Fibroblast of villous mesenchyme (primary cell): ENCODE data around the gene RAPGEF6. TPM values are rescaled to one million over a fixed set of nuclear protein-coding genes. Genes with fewer than 3 reads are reported as not detected.

Experiments used
- DNase-seq: peaks from one replicate; pipeline ENCODE4 v3.0.0-alpha.2; 2010; ENCODE audit warnings: low read depth
- H3K4me3 ChIP-seq: 2 replicates; pipeline ENCODE4 v1.5.1; 2011; ENCODE audit warnings: low read depth, mild to moderate bottlenecking, low read length
- CTCF ChIP-seq: IDR thresholded peaks from 2 replicates; pipeline ENCODE4 v1.5.1; 2012; ENCODE audit warnings: low read depth, mild to moderate bottlenecking, low read length; ENCODE audit not compliant: insufficient read depth
- small RNA-seq: library from RNA; depleted of rRNA; stranded (forward); fragments of <200 nt; gene quantifications from one replicate; pipeline ENCODE3, GENCODE V24; 2012
- total RNA-seq: library from RNA; depleted of rRNA; stranded (reverse); fragments of >200 nt; gene quantifications from 2 replicates; pipeline ENCODE4 v1.2.3, GENCODE V29; 2012

Gene RAPGEF6
- total RNA-seq, 1 donor: 21.6 TPM

DNA sequence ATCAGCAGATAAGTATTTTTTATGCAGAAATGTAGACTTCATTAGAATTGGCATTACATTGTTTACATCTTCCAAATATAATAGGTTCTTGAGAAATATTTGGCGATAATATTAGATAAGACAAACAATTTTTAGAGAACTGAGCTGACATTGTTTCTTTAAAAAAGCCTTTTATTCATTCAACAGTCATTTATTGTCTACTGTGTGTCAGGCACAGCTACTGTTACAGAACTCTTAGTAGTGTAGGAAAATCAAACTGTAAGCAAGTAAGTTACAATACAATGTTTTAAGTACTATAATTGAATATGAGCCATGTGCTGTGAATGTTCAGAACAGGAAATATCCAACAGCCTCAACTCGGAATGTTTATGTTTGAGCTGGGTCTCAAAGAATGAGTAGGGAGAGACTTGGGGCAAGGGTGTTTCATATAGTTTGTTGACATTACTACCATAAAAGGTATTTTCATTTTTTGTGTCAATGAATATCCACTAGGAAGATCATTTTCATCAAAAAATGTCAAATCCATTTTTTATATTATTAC, 257.2 kb downstream of the RAPGEF6 start:
- DNase-seq: peak; percentile 41
- H3K4me3 ChIP-seq: no peak overlapping the region
- TF ChIP-seq CTCF: no peak

DNA sequence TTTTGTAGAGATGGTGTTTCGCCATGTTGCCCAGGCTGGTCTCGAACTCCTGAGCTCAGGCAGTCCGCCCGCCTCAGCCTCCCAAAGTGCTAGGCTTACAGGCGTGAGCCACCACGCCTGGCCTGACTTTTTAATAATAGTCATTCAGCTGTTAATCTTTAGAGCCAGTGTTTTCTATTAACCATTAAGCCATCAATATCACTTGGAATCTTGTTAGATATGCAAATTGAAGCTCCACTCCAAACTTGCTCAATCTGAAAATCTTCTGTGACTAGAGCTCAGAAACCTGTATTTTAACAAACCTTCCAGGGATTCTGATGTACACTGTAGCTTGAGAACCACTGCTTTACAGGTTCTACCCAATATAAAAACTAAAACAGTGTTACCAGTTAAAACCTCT, 257.7 kb downstream of the RAPGEF6 start:
- no peak overlapping the region for H3K4me3 ChIP-seq
- DNase-seq: no peak
- no peak for TF ChIP-seq CTCF

GRCh38 chr5:131375351-131375750, 259.7 kb downstream of the RAPGEF6 start:
- H3K4me3 ChIP-seq: no peak overlapping the region
- no peak for DNase-seq
- TF ChIP-seq CTCF: no peak

Small RNA genes lying within 50 kb of the gene (small RNA-seq; reads per million reads assigned to genes)
- not detected for gene RF02271

Other genes with a start within 250 kb of the RAPGEF6 start
- gene FNIP1, start 161.8 kb upstream of the RAPGEF6 start, total RNA-seq: 67.8 and 72.8 TPM in 2 replicates